HepG2 (cell line): ENCODE measurements around the gene TMEM141. TPM values are rescaled to one million over a fixed set of nuclear protein-coding genes. Genes with fewer than 3 reads are reported as not detected.
A peak's percentile ranks its signal among the peaks of the same experiment; 100 is the strongest.

Experiments
- ATAC-seq: fragments of 200-7000 bp; cut with Tn5 transposase; 3 replicates; pipeline ENCODE4 v1.9.1; 2020; ENCODE audit warnings: mild to moderate bottlenecking, moderate library complexity
- BruUV-seq: library from RNA; stranded (reverse); fragments of 400-500 nt; replicated peaks from 2 replicates; lab custom pipeline; 2021; lab: Mats Ljungman, UMichigan
- CTCF ChIA-PET: fragments of 300-600 bp; formaldehyde crosslinking; extraction: SDS; loops from one replicate; lab custom pipeline; 2021; ENCODE audit warnings: low total read pairs, inconsistent platforms, low intra/inter-chr PET ratio; lab: Yijun Ruan, JAX
- POLR2A ChIA-PET: fragments of 350-600 bp; sonication (Branson Sonifier 250); formaldehyde crosslinking; loops from one replicate; lab custom pipeline; 2020; ENCODE audit warnings: antibody characterized with exemption, inconsistent platforms; lab: Yijun Ruan, JAX
- DNase-seq: peaks from one replicate; pipeline ENCODE4 v3.0.0-alpha.2; 2015; ENCODE audit warnings: low spot score
- FAIRE-seq: peaks from 3 replicates; lab custom pipeline; 2011; peaks lifted over from hg19 to GRCh38; lab: Jason Lieb, UNC
- H2AFZ ChIP-seq: one replicate; pipeline ENCODE4 v1.6.1; 2011; ENCODE audit warnings: low read length, inconsistent platforms
- H3K27ac ChIP-seq: fragments of 300-600 bp; 3 replicates; pipeline ENCODE4 v1.8.0; 2011; ENCODE audit warnings: mixed run types, mild to moderate bottlenecking, mixed read lengths, low read length, inconsistent platforms; ENCODE audit not compliant: insufficient read depth; ENCODE audit errors: extremely low read length
- H3K27me3 ChIP-seq, 2 experiments: fragments of 200-600 bp in 1 of 2; 2 replicates in 1 of 2; 3 replicates in 1 of 2; pipeline versions ENCODE4 v1.6.0 to v1.8.0; 2011; ENCODE audit warnings: low read length in 2 of 2, mild to moderate bottlenecking in 2 of 2, moderate library complexity in 2 of 2, inconsistent platforms in 1 of 2; ENCODE audit not compliant: insufficient read depth in 2 of 2, control insufficient read depth in 1 of 2
- H3K36me3 ChIP-seq, 2 experiments: fragments of 200-600 bp in 1 of 2; replicated peaks in 1 of 2; 2 replicates in 1 of 2; 3 replicates in 1 of 2; pipeline versions ENCODE4 v1.5.1 to v1.8.0; 2011; ENCODE audit warnings: low read length in 2 of 2, inconsistent platforms in 1 of 2; ENCODE audit not compliant: insufficient read depth in 2 of 2, control insufficient read depth in 1 of 2
- H3K4me1 ChIP-seq: 2 replicates; pipeline ENCODE4 v1.5.1; 2012; ENCODE audit warnings: low read length, inconsistent platforms; ENCODE audit not compliant: insufficient read depth
- H3K4me2 ChIP-seq: 2 replicates; pipeline ENCODE4 v1.6.0; 2011; ENCODE audit warnings: low read depth, low read length, inconsistent platforms
- H3K4me3 ChIP-seq, 3 experiments: fragments of 200-600 bp in 1 of 3; sonication (generic), shearing (Covaris generic) in 1 of 3; replicated peaks in 1 of 3; 2 replicates each; pipeline ENCODE4 v1.5.1; 2011 to 2016; ENCODE audit warnings: low read length in 3 of 3, inconsistent platforms in 2 of 3, low read depth in 2 of 3, mild to moderate bottlenecking in 2 of 3, control low read depth in 1 of 3, mixed read lengths in 1 of 3; ENCODE audit not compliant: insufficient read depth in 1 of 3
- H3K79me2 ChIP-seq: one replicate; pipeline ENCODE4 v1.6.1; 2011; ENCODE audit warnings: low read length, inconsistent platforms; ENCODE audit not compliant: insufficient read depth
- H3K9ac ChIP-seq: 2 replicates; pipeline ENCODE4 v1.6.0; 2011; ENCODE audit warnings: mild to moderate bottlenecking, low read depth, low read length, inconsistent platforms; ENCODE audit not compliant: insufficient read depth
- H3K9me3 ChIP-seq: 2 replicates; pipeline ENCODE4 v1.5.1; 2012; ENCODE audit warnings: mild to moderate bottlenecking, low read length
- H4K20me1 ChIP-seq: 2 replicates; pipeline ENCODE4 v1.6.0; 2011; ENCODE audit warnings: inconsistent platforms, mild to moderate bottlenecking, low read length, moderate library complexity; ENCODE audit not compliant: insufficient read depth
- HDAC6 ChIP-seq: fragments of 200-600 bp; sonication (generic); IDR thresholded peaks from 2 replicates; pipeline ENCODE4 v1.7.0; 2017; ENCODE audit warnings: mild to moderate bottlenecking, antibody characterized with exemption, low read length, low read depth
- HNRNPL ChIP-seq: fragments of 200-400 bp; formaldehyde crosslinking; IDR thresholded peaks from 2 replicates; pipeline ENCODE4 v1.6.1; 2017; ENCODE audit warnings: mild to moderate bottlenecking, low read depth, low read length
- KAT2B ChIP-seq: fragments of 150-350 bp; IDR thresholded peaks from 2 replicates; pipeline ENCODE4 v1.6.1; 2014; ENCODE audit warnings: low read depth, low read length, borderline replicate concordance
- KLF6 ChIP-seq: IDR thresholded peaks from 2 replicates; pipeline ENCODE4 v1.8.0; 2016; ENCODE audit warnings: missing biosample characterization, missing genetic modification reagents
- POGZ ChIP-seq: sonication (generic); formaldehyde crosslinking; IDR thresholded peaks from 2 replicates; pipeline ENCODE4 v1.4.0; 2020; ENCODE audit warnings: mild to moderate bottlenecking, missing genetic modification reagents
- RARG ChIP-seq: sonication (generic); formaldehyde crosslinking; IDR thresholded peaks from 2 replicates; pipeline ENCODE4 v1.4.0; 2020; ENCODE audit warnings: low read depth, mild to moderate bottlenecking, missing genetic modification reagents
- RFX5 ChIP-seq: IDR thresholded peaks from 2 replicates; pipeline ENCODE4 v1.6.1; 2011; ENCODE audit warnings: low read depth, low read length, improper control_type of control experiment
- SAFB2 ChIP-seq: sonication (generic); formaldehyde crosslinking; IDR thresholded peaks from 2 replicates; pipeline ENCODE4 v1.5.1; 2020; ENCODE audit warnings: missing genetic modification reagents, low read depth, mild to moderate bottlenecking, borderline replicate concordance
- TMF1 ChIP-seq: sonication (generic); formaldehyde crosslinking; IDR thresholded peaks from 2 replicates; pipeline ENCODE4 v1.8.1; 2022; ENCODE audit warnings: low read depth, missing genetic modification reagents
- ZFY ChIP-seq: sonication (generic); formaldehyde crosslinking; IDR thresholded peaks from 2 replicates; pipeline ENCODE4 v1.4.0; 2020; ENCODE audit warnings: missing genetic modification reagents
- ZKSCAN1 ChIP-seq: fragments of 150-350 bp; IDR thresholded peaks from 2 replicates; pipeline ENCODE4 v1.6.1; 2014; ENCODE audit warnings: low read length
- ZNF235 ChIP-seq: sonication (generic); formaldehyde crosslinking; IDR thresholded peaks from 2 replicates; pipeline ENCODE4 v1.8.1; 2023; ENCODE audit warnings: mild to moderate bottlenecking, missing genetic modification reagents, borderline replicate concordance
- ZNF451 ChIP-seq: sonication (generic); formaldehyde crosslinking; IDR thresholded peaks from 2 replicates; pipeline ENCODE4 v1.5.0; 2020; ENCODE audit warnings: mild to moderate bottlenecking, missing genetic modification reagents
- ZNF510 ChIP-seq: sonication (generic); formaldehyde crosslinking; IDR thresholded peaks from 2 replicates; pipeline ENCODE4 v1.4.0; 2020; ENCODE audit warnings: low read depth, mild to moderate bottlenecking, missing genetic modification reagents
- ZNF549 ChIP-seq: sonication (generic); formaldehyde crosslinking; IDR thresholded peaks from 2 replicates; pipeline ENCODE4 v1.5.0; 2020; ENCODE audit warnings: missing genetic modification reagents
- WGBS: methylation state at CpG from one replicate; pipeline ENCODE4 v1.1.6; 2017; ENCODE audit warnings: low lambda C conversion rate; 5-methylcytosine and 5-hydroxymethylcytosine counted together
- in situ Hi-C: cut with HindIII; loops from 2 replicates; pipeline ENCODE4 v1.10.0; 2017; ENCODE audit warnings: low pct_unique_long_range_greater_than_20kb; ENCODE audit not compliant: extremely low pct_ligation_motif_present
- intact Hi-C: fragments of 100-400 bp; cut with micrococcal nuclease; formaldehyde crosslinking; loops from one replicate; pipeline ENCODE4 v1.10.0; 2022; ENCODE audit not compliant: unreplicated experiment
- polyA plus RNA-seq, 8 experiments: library from polyadenylated mRNA; depleted of rRNA in 3 of 8; stranded (reverse) in 7 of 8; unstranded in 1 of 8; fragments of >200 nt; fragmentation: Illumina TruSeq in 4 of 8; extraction: Trizol in 4 of 8; gene quantifications; 2 replicates each; pipeline versions ENCODE4 v1.2.1 to v1.2.3, GENCODE V29; 2011 to 2016; ENCODE audit warnings: low read depth in 4 of 8, missing spikeins in 1 of 8, mixed read lengths in 1 of 8; ENCODE audit not compliant: insufficient read depth in 1 of 8
- total RNA-seq, 5 experiments: library from RNA; depleted of rRNA; stranded (reverse); fragments of >200 nt; fragmentation: Illumina TruSeq; extraction: Trizol; gene quantifications; 2 replicates each; pipeline ENCODE4 v1.2.3, GENCODE V29; 2016; ENCODE audit warnings: low read depth in 1 of 5
- TF ChIP-seq, protein P1 (sequence below): sonication (generic); formaldehyde crosslinking; IDR thresholded peaks from 2 replicates; pipeline ENCODE4 v1.5.1; 2020; ENCODE audit warnings: missing genetic modification reagents, mild to moderate bottlenecking, borderline replicate concordance
- TF ChIP-seq, protein P2 (sequence below): IDR thresholded peaks from 2 replicates; pipeline ENCODE4 v1.6.1; 2016; ENCODE audit warnings: control low read depth
- TF ChIP-seq, protein P3 (sequence below): sonication (generic); formaldehyde crosslinking; IDR thresholded peaks from 2 replicates; pipeline ENCODE4 v1.5.1; 2020; ENCODE audit warnings: missing genetic modification reagents, mild to moderate bottlenecking, borderline replicate concordance

TMEM141 gene
- total and polyA plus RNA-seq, 2 of the 13 experiments (the other 11 are each of a cell fraction or from before 2014, with no cell fraction given), result 81.0 to 202 TPM

DNA sequence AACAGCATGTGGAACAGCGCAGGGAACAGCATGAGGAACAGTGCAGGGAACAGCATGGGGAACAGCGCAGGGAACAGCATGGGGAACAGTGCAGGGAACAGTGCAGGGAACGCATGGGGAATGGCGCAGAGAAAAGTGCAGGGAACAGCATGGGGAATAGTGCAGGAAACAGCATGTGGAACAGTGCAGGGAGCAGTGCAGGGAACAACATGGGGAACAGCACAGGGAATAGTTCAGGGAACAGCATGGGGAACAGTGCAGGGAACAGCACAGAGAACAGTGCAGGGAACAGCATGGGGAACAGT lies 35.1 kb upstream of the TMEM141 start:
- no peak for DNase-seq
- BruUV-seq, result no TSS peak
- no peak for FAIRE-seq
- no peak for ATAC-seq
- WGBS, result 81% methylated on average over 4 of the region's 4 CpGs
- in situ Hi-C loops, result no loop called here
- Histone ChIP-seq H3K27me3 (peaks cover 8 to 43% of the 10 kb centered on the region in 2 experiments; a peak in 4 of 5 replicates), H3K9me3 (peaks cover 14% of the 10 kb centered on the region), H3K4me2 (no peak overlapping the region), H3K9ac (no peak overlapping the region), H3K79me2 (no peaks in the 10 kb centered on the region), H2AFZ (no peak overlapping the region)
- TF ChIP-seq RARG (CRISPR knock-in tag), result no peak
- peak; percentile 62; the same call in 1 of the 2 replicates for TF ChIP-seq ZKSCAN1
- TF ChIP-seq, all 625 proteins: peak for 1
- H3K36me3 ChIP-seq, result no peaks in the 10 kb centered on the region
- intact Hi-C loops, result no loop called here
- CTCF ChIA-PET, result no interaction called here
- no peak overlapping the region for H3K4me3 ChIP-seq
- peaks cover 20% of the 10 kb centered on the region for H3K4me1 ChIP-seq
- H4K20me1 ChIP-seq, result no peaks in the 10 kb centered on the region
- H3K27ac ChIP-seq, result no peak overlapping the region
- POLR2A ChIA-PET, result no interaction called here

DNA sequence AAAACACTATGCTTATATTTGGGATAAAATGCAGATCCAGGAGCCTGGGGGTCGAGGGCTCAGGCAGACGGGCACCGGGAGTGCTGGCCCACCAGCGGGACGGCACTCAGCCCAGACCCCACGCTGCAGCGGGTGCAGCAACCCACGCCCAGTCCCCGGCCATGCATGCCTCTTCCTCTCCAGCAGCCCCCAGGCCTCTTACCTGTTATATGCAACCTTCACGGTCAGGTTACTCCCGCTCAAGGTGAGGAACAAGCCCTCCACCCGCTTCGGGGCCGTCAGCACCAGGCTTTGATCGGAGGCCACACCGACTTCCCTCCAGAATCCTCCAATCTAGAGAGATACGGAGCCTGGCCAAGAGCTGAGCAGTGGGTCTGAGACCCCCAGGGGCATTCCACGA lies 34.3 kb upstream of the TMEM141 start:
- Histone ChIP-seq H3K27ac (no peak overlapping the region), H3K9me3 (peaks cover 7% of the 10 kb centered on the region; the same call in 1 of the 2 replicates), H3K4me3 (no peak overlapping the region), H3K79me2 (no peaks in the 10 kb centered on the region), H4K20me1 (no peaks in the 10 kb centered on the region), H3K4me1 (peaks cover 28% of the 10 kb centered on the region), H3K9ac (no peak overlapping the region), H2AFZ (no peak overlapping the region), H3K27me3 (peaks cover 7 to 41% of the 10 kb centered on the region in 2 experiments; a peak in 4 of 5 replicates), H3K36me3 (no peaks in the 10 kb centered on the region), H3K4me2 (no peak overlapping the region)
- POLR2A ChIA-PET, result no interaction called here
- no peak for DNase-seq
- 51% methylated on average over 7 of the region's 18 CpGs for WGBS
- no peak for FAIRE-seq
- CTCF ChIA-PET, result no interaction called here
- intact Hi-C loops, result no loop called here
- BruUV-seq, result no TSS peak
- in situ Hi-C loops, result no loop called here
- ATAC-seq, result no peak
- no peak for TF ChIP-seq ZNF235 (CRISPR knock-in tag)
- no peak for TF ChIP-seq KAT2B
- TF ChIP-seq POGZ (CRISPR knock-in tag), result no peak
- TF ChIP-seq, protein P1, sequence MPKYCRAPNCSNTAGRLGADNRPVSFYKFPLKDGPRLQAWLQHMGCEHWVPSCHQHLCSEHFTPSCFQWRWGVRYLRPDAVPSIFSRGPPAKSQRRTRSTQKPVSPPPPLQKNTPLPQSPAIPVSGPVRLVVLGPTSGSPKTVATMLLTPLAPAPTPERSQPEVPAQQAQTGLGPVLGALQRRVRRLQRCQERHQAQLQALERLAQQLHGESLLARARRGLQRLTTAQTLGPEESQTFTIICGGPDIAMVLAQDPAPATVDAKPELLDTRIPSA (CRISPR knock-in tag), result no peak
- no peak for TF ChIP-seq ZNF451 (CRISPR knock-in tag)
- TF ChIP-seq TMF1, result no peak
- TF ChIP-seq RFX5, result no peak
- no peak for TF ChIP-seq SAFB2
- TF ChIP-seq KLF6 (CRISPR knock-in tag), result no peak
- TF ChIP-seq, protein P2, sequence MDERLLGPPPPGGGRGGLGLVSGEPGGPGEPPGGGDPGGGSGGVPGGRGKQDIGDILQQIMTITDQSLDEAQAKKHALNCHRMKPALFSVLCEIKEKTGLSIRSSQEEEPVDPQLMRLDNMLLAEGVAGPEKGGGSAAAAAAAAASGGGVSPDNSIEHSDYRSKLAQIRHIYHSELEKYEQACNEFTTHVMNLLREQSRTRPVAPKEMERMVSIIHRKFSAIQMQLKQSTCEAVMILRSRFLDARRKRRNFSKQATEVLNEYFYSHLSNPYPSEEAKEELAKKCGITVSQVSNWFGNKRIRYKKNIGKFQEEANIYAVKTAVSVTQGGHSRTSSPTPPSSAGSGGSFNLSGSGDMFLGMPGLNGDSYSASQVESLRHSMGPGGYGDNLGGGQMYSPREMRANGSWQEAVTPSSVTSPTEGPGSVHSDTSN, result no peak
- no peak for TF ChIP-seq HNRNPL
- TF ChIP-seq, protein P3, sequence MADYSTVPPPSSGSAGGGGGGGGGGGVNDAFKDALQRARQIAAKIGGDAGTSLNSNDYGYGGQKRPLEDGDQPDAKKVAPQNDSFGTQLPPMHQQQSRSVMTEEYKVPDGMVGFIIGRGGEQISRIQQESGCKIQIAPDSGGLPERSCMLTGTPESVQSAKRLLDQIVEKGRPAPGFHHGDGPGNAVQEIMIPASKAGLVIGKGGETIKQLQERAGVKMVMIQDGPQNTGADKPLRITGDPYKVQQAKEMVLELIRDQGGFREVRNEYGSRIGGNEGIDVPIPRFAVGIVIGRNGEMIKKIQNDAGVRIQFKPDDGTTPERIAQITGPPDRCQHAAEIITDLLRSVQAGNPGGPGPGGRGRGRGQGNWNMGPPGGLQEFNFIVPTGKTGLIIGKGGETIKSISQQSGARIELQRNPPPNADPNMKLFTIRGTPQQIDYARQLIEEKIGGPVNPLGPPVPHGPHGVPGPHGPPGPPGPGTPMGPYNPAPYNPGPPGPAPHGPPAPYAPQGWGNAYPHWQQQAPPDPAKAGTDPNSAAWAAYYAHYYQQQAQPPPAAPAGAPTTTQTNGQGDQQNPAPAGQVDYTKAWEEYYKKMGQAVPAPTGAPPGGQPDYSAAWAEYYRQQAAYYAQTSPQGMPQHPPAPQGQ (CRISPR knock-in tag), result no peak
- no peak for TF ChIP-seq ZNF510 (CRISPR knock-in tag)
- TF ChIP-seq ZFY (CRISPR knock-in tag), result no peak
- no peak for TF ChIP-seq HDAC6
- TF ChIP-seq ZNF549 (CRISPR knock-in tag), result no peak
